EH (cell line): Measurements from ENCODE around the gene MYRFL.
A peak's percentile ranks its signal among the peaks of the same experiment; 100 is the strongest.
"Not testable (repeated sequence)": the region's sequence is repeated elsewhere in the genome, so short reads cannot be mapped to it uniquely, and the experiment has no call there.

Source experiments
- DNase-seq: peaks from one replicate; pipeline ENCODE4 v3.0.0-alpha.2; 2015; ENCODE audit warnings: low read depth

Gene MYRFL

DNA sequence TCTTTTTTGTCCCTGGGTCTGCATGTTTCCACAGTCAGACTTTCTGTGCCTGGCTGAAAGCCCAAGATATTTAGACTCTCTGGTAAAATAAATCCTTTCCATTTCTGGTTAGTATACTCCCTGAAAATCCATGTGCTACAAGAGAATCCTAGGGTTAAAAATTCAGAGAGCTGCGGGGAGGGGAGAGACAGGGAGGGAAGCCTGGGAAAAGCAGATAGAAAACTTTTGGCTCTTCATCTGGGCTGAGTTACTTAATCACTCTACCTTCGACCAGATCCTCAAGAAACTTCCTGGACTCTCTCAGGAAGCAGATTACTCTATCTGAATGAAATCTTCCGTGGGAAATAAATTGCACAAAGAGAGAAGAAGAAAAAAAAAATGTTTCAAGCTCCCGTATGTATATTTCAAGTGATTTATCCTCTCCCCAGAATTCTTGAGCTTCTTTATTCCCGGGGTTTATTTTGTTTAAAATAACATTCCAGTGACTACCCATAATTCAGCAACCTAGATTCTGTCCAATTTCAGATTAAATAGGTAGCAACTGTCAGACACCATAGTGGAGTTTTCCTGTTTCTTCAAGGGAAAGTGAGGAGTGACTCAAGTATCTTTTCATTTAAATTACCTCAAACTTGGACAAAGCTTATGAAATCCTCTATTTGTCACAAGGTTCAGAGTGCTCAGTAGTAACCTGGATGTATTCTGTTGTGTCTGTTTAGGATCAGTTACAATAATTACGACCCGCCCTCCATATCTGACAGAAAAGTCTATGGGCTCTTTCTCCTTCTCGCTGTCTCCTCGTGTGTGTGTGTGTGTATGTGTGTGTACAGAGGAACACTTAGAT lies 163.7 kb downstream of the MYRFL start:
- peak; percentile 67 for DNase-seq

GRCh38 chr12:69991690-69992288 lies 166.8 kb downstream of the MYRFL start:
- no peak for DNase-seq

DNA sequence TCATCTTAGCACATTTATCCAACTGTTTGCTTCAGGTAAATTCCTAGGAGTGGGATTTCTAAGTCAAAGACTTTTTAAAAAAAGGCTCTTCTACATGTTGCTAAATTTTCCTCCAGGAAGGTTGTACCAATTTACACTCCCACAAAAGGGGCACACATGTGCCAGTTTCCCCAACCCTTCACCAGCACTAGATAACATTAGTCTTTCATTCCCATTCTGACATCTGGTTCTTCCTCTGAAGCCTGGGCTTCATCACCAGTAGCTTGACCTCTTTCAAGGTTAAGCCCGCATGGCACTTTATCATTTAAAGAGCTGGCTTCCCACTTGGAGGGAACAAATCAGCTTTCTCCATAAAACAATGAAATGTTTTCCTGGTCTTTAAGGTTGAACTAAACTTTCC lies 168.4 kb downstream of the MYRFL start:
- DNase-seq: no peak

- not testable (repeated sequence) for DNase-seq
These were observed 169.1 kb downstream of the MYRFL start for GRCh38 chr12:69994086-69994485.

- DNase-seq: no peak
These were observed 169.7 kb downstream of the MYRFL start for GRCh38 chr12:69994724-69995173.

- no peak for DNase-seq
These were observed 171.2 kb downstream of the MYRFL start for GRCh38 chr12:69996241-69996640.

DNA sequence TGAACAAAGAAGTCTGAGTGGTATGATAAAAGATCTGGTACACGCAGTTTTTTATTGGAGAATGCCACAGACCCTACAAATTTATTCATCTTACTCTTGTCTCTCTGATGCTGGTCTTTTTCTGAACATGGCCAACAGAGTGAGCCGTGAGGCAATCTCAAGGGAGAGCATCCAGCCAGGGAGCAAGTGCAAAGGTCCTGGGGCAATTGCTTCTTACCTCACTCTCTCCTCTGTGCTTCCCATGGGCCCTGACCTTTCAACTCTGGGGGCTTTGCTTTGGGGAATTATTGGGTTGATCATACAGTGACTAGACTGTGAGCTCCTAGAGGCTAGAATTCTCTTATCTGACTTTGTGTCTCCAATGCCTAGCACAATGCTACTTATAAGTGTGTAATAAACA lies 171.7 kb downstream of the MYRFL start:
- no peak for DNase-seq

GRCh38 chr12:69998011-69998410 lies 173.0 kb downstream of the MYRFL start:
- no peak for DNase-seq

DNA sequence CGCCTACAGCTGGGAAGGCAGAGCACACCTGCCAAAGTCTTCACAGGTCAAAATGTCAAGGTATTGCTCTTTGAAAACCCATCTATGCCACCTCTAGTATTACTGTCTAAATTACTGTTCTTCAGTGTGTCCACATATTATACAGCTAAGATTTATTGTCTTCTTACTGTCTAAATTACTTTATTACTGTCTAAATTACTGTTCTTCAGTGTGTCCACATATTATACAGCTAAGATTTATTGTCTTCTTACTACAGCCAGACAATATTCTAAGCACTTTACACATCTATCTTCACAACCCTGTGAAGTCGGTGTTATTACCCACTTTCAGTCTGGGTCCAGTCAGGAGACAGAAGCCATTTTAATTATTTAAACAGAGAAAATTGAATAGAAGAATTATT lies 173.9 kb downstream of the MYRFL start:
- DNase-seq: no peak

DNA sequence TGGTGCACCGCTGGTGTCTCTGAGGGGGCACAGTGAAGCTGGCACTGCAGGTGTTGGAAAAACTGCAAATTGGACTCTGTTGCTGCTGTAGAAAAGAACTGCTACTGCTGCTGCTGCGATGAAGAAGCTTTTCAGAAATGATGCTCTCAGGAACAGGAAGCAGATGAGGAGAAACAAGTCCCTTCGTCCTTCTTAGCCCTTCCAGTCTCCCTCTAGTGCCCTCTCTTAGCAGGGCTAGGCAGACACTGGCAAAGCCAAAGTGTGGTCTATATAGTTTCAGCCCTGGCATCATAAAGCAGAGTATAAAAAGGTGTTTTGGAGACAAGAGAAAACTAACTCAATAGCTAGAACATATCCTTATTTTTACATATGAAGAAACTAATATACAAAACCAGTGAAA lies 174.5 kb downstream of the MYRFL start:
- no peak for DNase-seq

- DNase-seq: no peak
These were observed 177.3 kb downstream of the MYRFL start for GRCh38 chr12:70002097-70002911.

DNA sequence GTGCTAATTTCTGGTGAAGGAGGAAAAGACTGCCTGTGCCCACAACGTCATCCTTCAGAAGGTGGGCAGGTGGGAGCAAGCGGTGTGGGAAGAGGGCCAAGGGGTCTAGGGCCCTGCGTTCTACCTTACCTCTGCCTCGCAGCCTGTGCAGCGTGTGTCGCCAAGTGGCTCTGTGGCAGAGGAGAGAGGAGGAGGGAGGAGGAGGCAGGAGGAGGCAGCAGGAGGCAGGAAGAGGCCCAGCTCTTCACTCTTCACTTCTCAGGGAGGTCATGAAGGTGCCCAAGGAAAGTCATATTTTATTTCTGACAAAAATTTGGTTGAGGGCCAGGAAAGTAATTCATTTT lies 177.9 kb downstream of the MYRFL start:
- no peak for DNase-seq

DNA sequence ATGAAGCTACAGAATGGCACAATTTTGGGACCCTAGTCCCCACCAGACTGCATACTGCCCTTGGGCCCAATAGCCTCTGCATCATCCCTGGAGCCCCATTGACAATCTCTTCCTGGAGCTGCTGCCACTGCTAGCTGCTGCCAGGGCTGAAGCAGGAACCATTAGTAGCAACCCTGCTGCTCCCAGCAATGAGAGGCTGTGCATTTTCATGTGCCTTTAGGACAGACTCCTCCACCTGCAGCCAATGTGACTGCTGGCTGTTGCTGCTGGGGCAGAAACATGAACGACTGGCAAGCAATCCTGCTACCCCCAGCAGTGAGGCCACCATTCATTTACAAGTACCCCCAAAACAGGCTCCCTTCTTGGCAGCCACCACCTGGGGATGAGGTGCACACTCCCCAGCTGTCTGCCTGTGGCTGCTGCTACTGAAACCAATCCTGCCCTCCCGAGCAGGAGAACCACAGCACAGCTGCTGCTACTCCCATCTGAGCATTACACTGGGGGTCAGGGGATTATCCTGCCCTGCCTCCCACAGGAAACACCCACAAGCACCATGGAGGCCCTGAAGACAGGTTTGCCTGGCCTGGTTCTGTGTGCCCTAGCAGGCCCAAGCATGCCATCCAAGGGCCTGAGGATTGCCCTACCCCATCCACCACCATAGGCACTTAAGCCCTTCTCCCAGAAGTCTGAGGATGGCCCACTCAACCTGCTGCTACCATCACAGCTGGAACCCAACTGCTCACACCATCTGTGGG lies 181.0 kb downstream of the MYRFL start:
- DNase-seq: no peak

DNA sequence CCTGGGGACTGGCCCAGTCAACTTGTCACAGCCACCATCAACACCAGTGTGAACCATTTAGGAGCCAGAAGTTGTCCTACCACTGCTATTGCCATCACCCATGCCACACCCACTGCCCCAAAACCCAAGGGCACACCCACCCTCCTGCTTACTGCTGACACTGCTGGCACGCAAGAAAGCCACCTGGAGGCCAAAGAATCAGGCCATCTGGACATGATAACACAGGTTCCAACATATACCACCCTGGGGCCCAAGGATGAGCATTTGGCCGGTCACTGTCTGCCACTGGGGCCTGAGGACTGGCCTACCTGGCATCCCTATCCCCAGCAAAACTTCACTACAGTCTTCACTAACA lies 181.6 kb downstream of the MYRFL start:
- no peak for DNase-seq

DNA sequence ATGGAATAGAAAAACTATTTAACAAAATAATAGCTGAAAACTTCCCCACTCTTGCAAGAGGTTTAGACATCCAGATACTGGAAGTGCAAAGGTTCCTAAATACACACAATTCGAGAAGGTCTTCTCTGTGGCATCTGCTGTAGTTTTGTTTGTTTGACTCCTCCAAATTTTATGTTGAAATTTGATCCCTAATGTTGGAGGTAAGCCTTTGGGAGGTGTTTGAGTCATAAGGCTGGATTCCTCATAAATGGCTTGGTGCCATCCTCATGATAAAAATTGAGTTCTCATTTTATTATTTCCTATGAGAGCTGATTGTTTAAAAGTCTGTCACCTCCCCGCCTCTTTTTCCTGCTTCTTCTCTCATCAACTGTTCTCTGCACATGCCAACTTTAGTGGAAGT lies 182.7 kb downstream of the MYRFL start:
- DNase-seq: no peak
